Measurements from ENCODE around the gene TMEM167B.

The TMEM167B gene

DNA sequence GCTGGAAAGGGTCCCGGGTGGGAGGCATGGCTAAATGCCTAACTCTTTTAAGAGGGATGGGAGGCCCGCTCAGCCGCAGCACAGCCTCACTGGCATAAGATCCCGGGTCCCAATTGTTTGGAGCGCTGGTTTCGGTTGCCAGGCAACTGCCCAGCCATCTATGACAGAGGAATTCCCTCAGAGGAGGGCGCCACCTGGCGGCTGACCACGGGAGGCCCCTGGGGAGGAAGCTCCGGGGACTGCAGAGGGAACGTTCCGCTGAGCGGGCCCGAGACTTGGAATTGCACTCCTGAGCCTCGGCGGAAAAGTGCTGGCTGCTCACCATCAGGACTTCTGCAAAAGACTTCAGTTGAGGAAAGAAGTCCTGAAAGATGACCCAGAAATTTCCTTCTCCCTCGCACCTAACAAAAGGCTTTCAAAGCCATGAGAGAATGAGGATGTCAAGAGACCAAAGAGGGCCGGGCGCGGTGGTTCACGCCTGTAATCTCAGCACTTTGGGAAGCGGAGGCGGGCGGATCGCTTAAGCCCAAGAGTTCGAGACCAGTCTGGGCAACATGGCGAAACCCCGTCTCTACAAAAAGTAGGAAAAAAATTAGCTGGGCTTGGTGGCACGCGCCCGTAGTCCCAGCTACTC lies 22.2 kb downstream of the TMEM167B start:
- peak overlapping the region; percentile 26 for H3K4me3 ChIP-seq (replicated peaks; ENCODE audit: low read depth, low read length)
- TF ChIP-seq, protein P1, sequence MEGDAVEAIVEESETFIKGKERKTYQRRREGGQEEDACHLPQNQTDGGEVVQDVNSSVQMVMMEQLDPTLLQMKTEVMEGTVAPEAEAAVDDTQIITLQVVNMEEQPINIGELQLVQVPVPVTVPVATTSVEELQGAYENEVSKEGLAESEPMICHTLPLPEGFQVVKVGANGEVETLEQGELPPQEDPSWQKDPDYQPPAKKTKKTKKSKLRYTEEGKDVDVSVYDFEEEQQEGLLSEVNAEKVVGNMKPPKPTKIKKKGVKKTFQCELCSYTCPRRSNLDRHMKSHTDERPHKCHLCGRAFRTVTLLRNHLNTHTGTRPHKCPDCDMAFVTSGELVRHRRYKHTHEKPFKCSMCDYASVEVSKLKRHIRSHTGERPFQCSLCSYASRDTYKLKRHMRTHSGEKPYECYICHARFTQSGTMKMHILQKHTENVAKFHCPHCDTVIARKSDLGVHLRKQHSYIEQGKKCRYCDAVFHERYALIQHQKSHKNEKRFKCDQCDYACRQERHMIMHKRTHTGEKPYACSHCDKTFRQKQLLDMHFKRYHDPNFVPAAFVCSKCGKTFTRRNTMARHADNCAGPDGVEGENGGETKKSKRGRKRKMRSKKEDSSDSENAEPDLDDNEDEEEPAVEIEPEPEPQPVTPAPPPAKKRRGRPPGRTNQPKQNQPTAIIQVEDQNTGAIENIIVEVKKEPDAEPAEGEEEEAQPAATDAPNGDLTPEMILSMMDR (IDR thresholded peaks at IDR 0.05; ENCODE audit: low read length, missing control alignments), result peak; percentile 98
- DNase-seq (ENCODE audit: low read depth), result peak; percentile 92

DNA sequence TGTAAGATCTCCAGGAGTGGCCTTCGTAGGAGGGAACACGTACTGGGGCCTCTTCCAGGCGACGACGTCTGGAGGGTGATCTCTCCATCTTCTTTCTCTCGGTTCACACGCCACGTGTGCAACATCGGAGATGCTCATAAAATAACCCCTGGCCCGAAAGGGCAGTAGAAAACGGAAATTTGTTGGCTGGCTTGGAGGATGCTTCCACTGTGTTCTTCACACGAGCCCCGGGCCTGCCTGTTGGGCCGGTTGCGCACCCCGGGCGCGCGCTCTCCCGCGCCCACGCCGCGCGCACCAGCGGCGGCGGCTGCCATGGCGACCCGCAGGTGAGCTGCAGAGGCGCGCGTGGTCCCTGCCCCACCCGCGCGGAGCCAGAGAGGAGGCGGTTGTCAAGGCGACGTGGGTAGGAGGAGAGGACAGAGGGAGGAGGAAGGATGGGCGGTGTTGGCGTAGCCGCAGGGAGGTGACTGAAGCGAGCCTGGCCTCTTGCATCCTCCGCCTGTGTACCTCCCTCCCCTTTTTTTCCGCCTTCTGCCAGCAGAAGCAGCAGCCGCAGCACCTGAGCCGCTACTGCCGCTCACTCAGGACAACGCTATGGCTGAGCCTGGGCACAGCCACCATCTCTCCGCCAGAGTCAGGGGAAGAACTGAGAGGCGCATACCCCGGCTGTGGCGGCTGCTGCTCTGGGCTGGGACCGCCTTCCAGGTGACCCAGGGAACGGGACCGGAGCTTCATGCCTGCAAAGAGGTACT lies 23.2 kb downstream of the TMEM167B start, which contains the start of gene ELAPOR1:
TSS of gene ELAPOR1 (plus strand) at position 526 of the 752 bp plus-strand sequence. CDS start at position 595, 69 bp downstream.
- no peak for DNase-seq (ENCODE audit: low read depth)
- peak within 1 kb of the TSS; percentile 12 for H3K4me3 ChIP-seq (replicated peaks; ENCODE audit: low read depth, low read length)
- TF ChIP-seq, protein P1 (IDR thresholded peaks at IDR 0.05; ENCODE audit: low read length, missing control alignments), result no peak

DNA sequence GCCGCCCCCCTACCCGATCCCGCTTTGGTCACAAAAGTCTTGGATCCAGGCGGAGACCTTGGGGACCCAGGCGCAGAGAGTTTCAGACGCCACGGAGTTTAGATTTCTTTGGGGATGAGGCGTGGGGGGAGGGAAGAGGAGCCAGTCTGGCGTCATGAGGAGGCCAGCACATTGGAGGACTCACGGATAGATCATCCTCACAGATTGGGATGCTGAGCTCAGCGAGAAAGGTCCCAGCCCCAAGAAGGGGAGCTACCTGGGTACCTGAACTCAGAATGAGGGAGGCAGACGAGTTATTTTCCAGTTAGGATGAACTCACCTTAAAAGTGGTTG lies 23.7 kb downstream of the TMEM167B start:
- TF ChIP-seq, protein P1 (IDR thresholded peaks at IDR 0.05; ENCODE audit: low read length, missing control alignments), result no peak

DNA sequence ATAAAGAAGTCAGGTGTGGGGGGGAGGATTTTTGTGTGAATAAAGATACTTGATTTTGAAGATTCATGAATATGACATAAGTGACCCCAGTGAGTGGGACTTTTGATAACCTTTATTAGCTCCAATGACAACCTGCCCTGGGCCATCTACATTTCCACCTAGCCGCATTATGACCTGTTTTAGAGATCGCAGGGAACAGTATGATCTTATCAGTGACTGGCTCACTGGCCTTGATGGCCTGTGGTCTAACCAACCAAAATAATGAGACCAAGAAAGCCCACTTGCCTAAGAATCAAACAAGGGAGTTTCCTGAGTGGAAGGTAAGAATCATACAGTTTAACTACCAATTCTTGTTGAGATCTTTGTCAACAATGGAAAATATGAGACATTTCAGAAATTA lies 25.1 kb downstream of the TMEM167B start:
- no peak overlapping the region for H3K4me3 ChIP-seq (replicated peaks; ENCODE audit: low read depth, low read length)
- no peak for DNase-seq (ENCODE audit: low read depth)
- TF ChIP-seq, protein P1 (IDR thresholded peaks at IDR 0.05; ENCODE audit: low read length, missing control alignments), result no peak

More for the DNA sequence above, 23.7 kb downstream of the TMEM167B start:
- H3K4me3 ChIP-seq (replicated peaks; ENCODE audit: low read depth, low read length), result no peak overlapping the region
- DNase-seq (ENCODE audit: low read depth), result no peak

DNA sequence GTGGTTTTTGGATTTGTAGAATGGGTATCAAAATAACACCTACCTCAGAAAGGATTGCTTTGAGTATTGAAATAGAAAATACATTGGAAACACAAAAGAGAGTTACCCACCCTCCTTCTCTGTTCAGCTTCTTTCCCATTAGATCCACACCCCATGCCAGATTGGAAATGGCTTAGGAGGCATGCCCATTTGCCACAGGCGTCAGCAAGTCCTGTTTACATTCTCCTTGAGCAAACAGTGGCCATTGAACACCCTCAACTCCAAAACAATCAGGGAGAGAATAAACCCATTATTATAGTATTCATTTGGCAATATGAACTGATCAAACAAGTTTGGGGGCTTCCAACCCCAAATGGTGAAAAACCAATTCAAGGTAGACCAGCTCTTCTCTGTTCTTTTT lies 25.7 kb downstream of the TMEM167B start:
- TF ChIP-seq, protein P1 (IDR thresholded peaks at IDR 0.05; ENCODE audit: low read length, missing control alignments), result no peak
- DNase-seq (ENCODE audit: low read depth), result no peak
- no peak overlapping the region for H3K4me3 ChIP-seq (replicated peaks; ENCODE audit: low read depth, low read length)

DNA sequence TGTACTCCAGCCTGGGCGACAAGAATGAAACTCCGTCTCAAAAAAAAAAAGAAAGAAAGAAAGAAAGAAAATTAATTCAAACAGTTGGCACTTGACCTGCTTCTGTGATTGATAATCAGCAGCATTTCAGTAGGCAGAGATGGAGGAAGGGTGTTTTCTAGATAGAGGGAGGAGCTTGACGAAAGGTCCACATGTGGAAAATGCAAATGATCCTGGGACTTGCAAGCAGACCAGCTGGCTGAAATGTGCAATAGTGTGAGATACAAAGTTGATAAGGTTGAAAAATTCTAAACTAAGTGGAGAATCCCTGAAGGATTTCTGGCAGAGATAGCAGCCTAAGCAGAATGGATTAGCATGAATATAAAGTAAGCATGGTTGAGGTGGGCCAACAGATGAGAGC lies 27.5 kb downstream of the TMEM167B start:
- no peak overlapping the region for H3K4me3 ChIP-seq (replicated peaks; ENCODE audit: low read depth, low read length)
- TF ChIP-seq, protein P1 (IDR thresholded peaks at IDR 0.05; ENCODE audit: low read length, missing control alignments), result no peak
- DNase-seq (ENCODE audit: low read depth), result no peak

Measured in fibroblast of pulmonary artery (primary cell).